HCT116 (cell line): ENCODE results near the gene FAAH2. TPM values are rescaled to one million over a fixed set of nuclear protein-coding genes. Genes with fewer than 3 reads are reported as not detected.

Source experiments
- ATAC-seq: fragments of 200-7000 bp; cut with Tn5 transposase; 2 replicates; pipeline ENCODE4 v1.9.1; 2020; ENCODE audit warnings: mild to moderate bottlenecking, moderate library complexity
- BruUV-seq: library from RNA; stranded (reverse); fragments of 400-500 nt; replicated peaks from 2 replicates; lab custom pipeline; 2021; lab: Mats Ljungman, UMichigan
- CTCF ChIA-PET: fragments of 300-600 bp; sonication (Branson Sonifier 250); formaldehyde crosslinking; loops from one replicate; lab custom pipeline; 2021; ENCODE audit warnings: antibody characterized with exemption; lab: Charles Lee
- POLR2A ChIA-PET: fragments of 300-600, 350-600 bp; sonication (Branson Sonifier 250); formaldehyde crosslinking; loops from one replicate; lab custom pipeline; 2021; ENCODE audit warnings: antibody characterized with exemption; lab: Charles Lee
- RAD21 ChIA-PET, 2 experiments: fragments of 300-600 bp; sonication (Branson Sonifier 250); formaldehyde crosslinking; loops; one replicate each; lab custom pipeline; 2023; ENCODE audit warnings: low total read pairs in 2 of 2; ENCODE audit not compliant: uncharacterized antibody in 2 of 2, unreplicated experiment in 2 of 2, low non-redundant PET in 1 of 2; lab: Charles Lee
- DNase-seq: peaks from one replicate; pipeline ENCODE4 v3.0.0-alpha.2; 2010; ENCODE audit warnings: low read depth, low spot score
- H2AFZ ChIP-seq: fragments of 200-600 bp; shearing (Covaris generic), sonication (generic); 2 replicates; pipeline ENCODE4 v1.6.1; 2017; ENCODE audit warnings: low read depth, mixed run types, mixed read lengths, antibody characterized with exemption, low read length; ENCODE audit not compliant: poor library complexity, severe bottlenecking
- H3K27ac ChIP-seq: 2 replicates; pipeline ENCODE4 v1.5.1; 2012; ENCODE audit warnings: low read depth, low read length
- H3K27me3 ChIP-seq: fragments of 200-600 bp; sonication (generic); 2 replicates; pipeline ENCODE4 v1.6.1; 2016; ENCODE audit warnings: mixed run types, low read length, mixed read lengths; ENCODE audit not compliant: insufficient read depth
- H3K36me3 ChIP-seq, 2 experiments: fragments of 200-500 bp in 1 of 2; fragments of 200-600 bp in 1 of 2; sonication (Bioruptor generic) in 1 of 2; sonication (generic) in 1 of 2; 2 replicates each; pipeline versions ENCODE4 v1.5.1 to v1.6.1; 2014 to 2016; ENCODE audit warnings: low read length in 2 of 2, inconsistent platforms in 1 of 2, mixed read lengths in 1 of 2, mixed run types in 1 of 2; ENCODE audit not compliant: insufficient read depth in 2 of 2, control insufficient read depth in 1 of 2
- H3K4me1 ChIP-seq, 2 experiments: fragments of 200-600 bp in 1 of 2; sonication (generic) in 1 of 2; 2 replicates each; pipeline versions ENCODE4 v1.5.1 to v1.6.1; 2012 to 2017; ENCODE audit warnings: low read length in 2 of 2, inconsistent platforms in 1 of 2, mild to moderate bottlenecking in 1 of 2, mixed read lengths in 1 of 2, mixed run types in 1 of 2, moderate library complexity in 1 of 2; ENCODE audit not compliant: insufficient read depth in 2 of 2, control insufficient read depth in 1 of 2
- H3K4me2 ChIP-seq: fragments of 200-600 bp; sonication (generic); 2 replicates; pipeline ENCODE4 v1.6.1; 2017; ENCODE audit warnings: mixed run types, low read length, mixed read lengths
- H3K4me3 ChIP-seq, 2 experiments: fragments of 200-600 bp in 1 of 2; sonication (generic) in 1 of 2; replicated peaks in 1 of 2; 2 replicates each; pipeline ENCODE4 v1.5.1; 2011 to 2016; ENCODE audit warnings: low read length in 2 of 2, control low read depth in 1 of 2, low read depth in 1 of 2, mild to moderate bottlenecking in 1 of 2, mixed read lengths in 1 of 2, mixed run types in 1 of 2
- H3K79me2 ChIP-seq: fragments of 200-600 bp; sonication (generic); 2 replicates; pipeline ENCODE4 v1.6.1; 2017; ENCODE audit warnings: mild to moderate bottlenecking, mixed run types, low read length, moderate library complexity, mixed read lengths; ENCODE audit not compliant: insufficient read depth
- H3K9ac ChIP-seq: fragments of 200-600 bp; sonication (generic); 2 replicates; pipeline ENCODE4 v1.6.1; 2016; ENCODE audit warnings: low read length, mixed read lengths
- H3K9me2 ChIP-seq: fragments of 200-600 bp; sonication (generic), shearing (Covaris generic); 2 replicates; pipeline ENCODE4 v1.6.1; 2017; ENCODE audit warnings: mixed run types, mild to moderate bottlenecking, moderate library complexity; ENCODE audit not compliant: insufficient read depth
- H3K9me3 ChIP-seq, 2 experiments: fragments of 200-500 bp in 1 of 2; fragments of 200-600 bp in 1 of 2; sonication (Bioruptor generic) in 1 of 2; sonication (generic) in 1 of 2; 2 replicates each; pipeline ENCODE4 v1.6.1; 2014 to 2017; ENCODE audit warnings: low read length in 2 of 2, mixed read lengths in 2 of 2, inconsistent platforms in 1 of 2, low read depth in 1 of 2, mild to moderate bottlenecking in 1 of 2, mixed run types in 1 of 2, moderate library complexity in 1 of 2; ENCODE audit not compliant: control insufficient read depth in 1 of 2, insufficient read depth in 1 of 2
- H4K20me1 ChIP-seq: fragments of 200-600 bp; sonication (generic), shearing (Covaris generic); 2 replicates; pipeline ENCODE4 v1.6.1; 2017; ENCODE audit warnings: mixed run types, mild to moderate bottlenecking, moderate library complexity; ENCODE audit not compliant: insufficient read depth
- FOSL1 ChIP-seq: IDR thresholded peaks from 2 replicates; pipeline ENCODE4 v1.6.1; 2012; ENCODE audit warnings: low read depth
- POLR2A ChIP-seq: IDR thresholded peaks from 2 replicates; pipeline ENCODE4 v1.7.0; 2011; ENCODE audit warnings: borderline replicate concordance; ENCODE audit not compliant: insufficient read depth, insufficient read length; ENCODE audit errors: extremely low read depth
- REST ChIP-seq: IDR thresholded peaks from 2 replicates; pipeline ENCODE4 v1.6.1; 2012; ENCODE audit warnings: low read depth
- SIN3A ChIP-seq: IDR thresholded peaks from 2 replicates; pipeline ENCODE4 v1.6.1; 2012; ENCODE audit warnings: low read depth
- intact Hi-C: fragments of 100-400 bp; cut with micrococcal nuclease; formaldehyde crosslinking; loops from 2 replicates; pipeline ENCODE4 v1.10.0; 2022
- total RNA-seq: library from RNA; stranded (reverse); gene quantifications from one replicate; pipeline ENCODE4 v1.2.1, GENCODE V29; 2021; ENCODE audit not compliant: unreplicated experiment
- TF ChIP-seq, protein P1 (sequence below), 3 experiments: fragments of 200-600 bp in 1 of 3; sonication (generic) in 1 of 3; IDR thresholded peaks in 2 of 3; conservative IDR thresholded peaks in 1 of 3; 2 replicates each; pipeline ENCODE4 v1.5.1; 2012 to 2017; ENCODE audit warnings: low read depth in 2 of 3, low read length in 2 of 3, antibody characterized with exemption in 1 of 3, borderline replicate concordance in 1 of 3, control low read depth in 1 of 3, mild to moderate bottlenecking in 1 of 3, mixed read lengths in 1 of 3, mixed run types in 1 of 3, moderate library complexity in 1 of 3; ENCODE audit not compliant: insufficient read depth in 1 of 3

Gene FAAH2
- total RNA-seq, 1 experiment from 2014 or later, result 6.1 TPM

GRCh38 chrX:57266275-57266674 lies 20.2 kb upstream of the FAAH2 start:
- RAD21 ChIA-PET, result no interaction called here
- BruUV-seq, result no TSS peak
- Histone ChIP-seq H3K4me2 (no peak overlapping the region), H3K9me2 (no peaks in the 10 kb centered on the region)
- TF ChIP-seq REST, result no peak
- no peak for TF ChIP-seq SIN3A
- TF ChIP-seq, protein P1, sequence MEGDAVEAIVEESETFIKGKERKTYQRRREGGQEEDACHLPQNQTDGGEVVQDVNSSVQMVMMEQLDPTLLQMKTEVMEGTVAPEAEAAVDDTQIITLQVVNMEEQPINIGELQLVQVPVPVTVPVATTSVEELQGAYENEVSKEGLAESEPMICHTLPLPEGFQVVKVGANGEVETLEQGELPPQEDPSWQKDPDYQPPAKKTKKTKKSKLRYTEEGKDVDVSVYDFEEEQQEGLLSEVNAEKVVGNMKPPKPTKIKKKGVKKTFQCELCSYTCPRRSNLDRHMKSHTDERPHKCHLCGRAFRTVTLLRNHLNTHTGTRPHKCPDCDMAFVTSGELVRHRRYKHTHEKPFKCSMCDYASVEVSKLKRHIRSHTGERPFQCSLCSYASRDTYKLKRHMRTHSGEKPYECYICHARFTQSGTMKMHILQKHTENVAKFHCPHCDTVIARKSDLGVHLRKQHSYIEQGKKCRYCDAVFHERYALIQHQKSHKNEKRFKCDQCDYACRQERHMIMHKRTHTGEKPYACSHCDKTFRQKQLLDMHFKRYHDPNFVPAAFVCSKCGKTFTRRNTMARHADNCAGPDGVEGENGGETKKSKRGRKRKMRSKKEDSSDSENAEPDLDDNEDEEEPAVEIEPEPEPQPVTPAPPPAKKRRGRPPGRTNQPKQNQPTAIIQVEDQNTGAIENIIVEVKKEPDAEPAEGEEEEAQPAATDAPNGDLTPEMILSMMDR (IDR thresholded peaks at IDR 0.05 in 2 of 3, conservative IDR thresholded peaks at IDR 0.05 in 1 of 3; ENCODE audit: borderline replicate concordance in 1 of 3, insufficient read depth in 1 of 3, low read depth in 2 of 3, low read length in 2 of 3), result no peak
- no peak for TF ChIP-seq FOSL1
- TF ChIP-seq POLR2A, result no peak
- TF ChIP-seq, all 23 proteins: peak for 0
- H3K79me2 ChIP-seq, result no peaks in the 10 kb centered on the region
- no peaks in the 10 kb centered on the region for H3K4me1 ChIP-seq
- H3K36me3 ChIP-seq, result no peaks in the 10 kb centered on the region
- ChIA-PET POLR2A (no interaction called here), CTCF (no interaction called here)
- no peak overlapping the region for H3K4me3 ChIP-seq
- H3K9me3 ChIP-seq, result no peaks in the 10 kb centered on the region
- H2AFZ ChIP-seq, result no peak overlapping the region
- intact Hi-C loops, result no loop called here
- H4K20me1 ChIP-seq, result no peaks in the 10 kb centered on the region
- no peaks in the 10 kb centered on the region for H3K27me3 ChIP-seq
- H3K9ac ChIP-seq, result no peak overlapping the region
- H3K27ac ChIP-seq, result no peak overlapping the region
- DNase-seq (no peak), ATAC-seq (no peak)
